Neutrophil (primary cell): ENCODE data around the gene KRTAP2-1.
"Not testable (repeated sequence)": the region's sequence is repeated elsewhere in the genome, so short reads cannot be mapped to it uniquely, and the experiment has no call there.

Source experiments
- H3K27ac ChIP-seq: fragments of 200-600 bp; sonication (generic); 2 replicates; pipeline ENCODE4 v1.5.1; 2016; ENCODE audit warnings: mild to moderate bottlenecking, moderate library complexity
- H3K27me3 ChIP-seq: fragments of 200-600 bp; sonication (generic); 2 replicates; pipeline ENCODE4 v1.6.0; 2016; ENCODE audit warnings: mild to moderate bottlenecking
- H3K36me3 ChIP-seq: fragments of 200-600 bp; sonication (generic); 2 replicates; pipeline ENCODE4 v1.5.1; 2017
- H3K4me1 ChIP-seq, 2 experiments: fragments of 200-600 bp in 1 of 2; sonication (generic) in 1 of 2; 1 replicate in 1 of 2; 2 replicates in 1 of 2; pipeline versions ENCODE4 v1.5.1 to v1.6.1; 2013 to 2016; ENCODE audit warnings: low read depth in 1 of 2, low read length in 1 of 2, mild to moderate bottlenecking in 1 of 2, moderate library complexity in 1 of 2; ENCODE audit not compliant: control insufficient read depth in 1 of 2, insufficient read depth in 1 of 2
- H3K4me3 ChIP-seq, 2 experiments: fragments of 200-600 bp in 1 of 2; sonication (generic) in 1 of 2; 1 replicate in 1 of 2; 2 replicates in 1 of 2; pipeline ENCODE4 v1.5.1; 2013 to 2016; ENCODE audit warnings: low read depth in 1 of 2, low read length in 1 of 2, mild to moderate bottlenecking in 1 of 2, moderate library complexity in 1 of 2
- H3K9me3 ChIP-seq: fragments of 200-600 bp; sonication (generic); 2 replicates; pipeline ENCODE4 v1.5.1; 2016
- CTCF ChIP-seq: fragments of 200-600 bp; sonication (generic); IDR thresholded peaks from 2 replicates; pipeline ENCODE4 v1.5.1; 2016; ENCODE audit warnings: antibody characterized with exemption

KRTAP2-1 gene

GRCh38 chr17:41057547-41057946 is 10.4 kb upstream of the KRTAP2-1 start:
- H3K27ac ChIP-seq = no peak overlapping the region
- peaks cover 71% of the 10 kb centered on the region for H3K27me3 ChIP-seq
- H3K4me3 ChIP-seq = no peak overlapping the region
- TF ChIP-seq CTCF = no peak
- H3K4me1 ChIP-seq = no peaks in the 10 kb centered on the region
- no peaks in the 10 kb centered on the region for H3K9me3 ChIP-seq
- H3K36me3 ChIP-seq = no peaks in the 10 kb centered on the region

GRCh38 chr17:41055130-41055529 is 8.0 kb upstream of the KRTAP2-1 start, which contains the start of gene KRTAP2-2:
KRTAP2-2 (minus strand) TSS chr17:41055230; CDS start chr17:41055211, 19 bp downstream.
- H3K27ac ChIP-seq, H3K9me3 ChIP-seq, H3K4me1 ChIP-seq: not testable (repeated sequence)

GRCh38 chr17:41054556-41054955 is 7.4 kb upstream of the KRTAP2-1 start:
- H3K27me3 ChIP-seq = peaks cover 51% of the 10 kb centered on the region
- not testable (repeated sequence) for H3K36me3 ChIP-seq, H3K4me1 ChIP-seq, H3K9me3 ChIP-seq, H3K27ac ChIP-seq, H3K4me3 ChIP-seq

More at GRCh38 chr17:41055130-41055529, 8.0 kb upstream of the KRTAP2-1 start, which contains the start of gene KRTAP2-2:
- H3K4me3 ChIP-seq, H3K36me3 ChIP-seq: not testable (repeated sequence)
- peaks cover 50% of the 10 kb centered on the region for H3K27me3 ChIP-seq

GRCh38 chr17:41054025-41054424 is 6.9 kb upstream of the KRTAP2-1 start:
- Histone ChIP-seq H3K4me1 (no peaks in the 10 kb centered on the region), H3K27ac (no peak overlapping the region)
- no peak for TF ChIP-seq CTCF

GRCh38 chr17:41052566-41052965 is 5.5 kb upstream of the KRTAP2-1 start:
- Histone ChIP-seq H3K27me3 (peaks cover 49% of the 10 kb centered on the region), H3K9me3 (no peaks in the 10 kb centered on the region), H3K4me1 (no peaks in the 10 kb centered on the region), H3K4me3 (no peak overlapping the region), H3K27ac (no peak overlapping the region), H3K36me3 (no peaks in the 10 kb centered on the region)
- no peak for TF ChIP-seq CTCF

More at GRCh38 chr17:41054025-41054424, 6.9 kb upstream of the KRTAP2-1 start:
- H3K9me3 ChIP-seq = no peaks in the 10 kb centered on the region
- peaks cover 49% of the 10 kb centered on the region for H3K27me3 ChIP-seq
- H3K36me3 ChIP-seq = no peaks in the 10 kb centered on the region
- H3K4me3 ChIP-seq = no peak overlapping the region

- Histone ChIP-seq H3K9me3 (no peaks in the 10 kb centered on the region), H3K4me1 (no peaks in the 10 kb centered on the region), H3K27me3 (peaks cover 46% of the 10 kb centered on the region), H3K4me3 (no peak overlapping the region), H3K36me3 (no peaks in the 10 kb centered on the region), H3K27ac (no peak overlapping the region)
- TF ChIP-seq CTCF = no peak
Observed at GRCh38 chr17:41049110-41049509, 2.0 kb upstream of the KRTAP2-1 start.

- Histone ChIP-seq H3K9me3 (no peaks in the 10 kb centered on the region), H3K27me3 (peaks cover 46% of the 10 kb centered on the region), H3K27ac (no peak overlapping the region), H3K4me3 (no peak overlapping the region), H3K36me3 (no peaks in the 10 kb centered on the region), H3K4me1 (no peaks in the 10 kb centered on the region)
- no peak for TF ChIP-seq CTCF
Observed at GRCh38 chr17:41048441-41048840, 1.3 kb upstream of the KRTAP2-1 start.
